ENCODE measurements around the gene BFSP1.

- no peak for TF ChIP-seq E2F6 (IDR thresholded peaks at IDR 0.05)
- TF ChIP-seq EP300 (IDR thresholded peaks at IDR 0.05; ENCODE audit: borderline replicate concordance in 1 of 2, low read depth in 2 of 2, low read length in 2 of 2), result no peak
Measured at GRCh38 chr20:17444091-17444490, 87.1 kb downstream of the BFSP1 start.
